GM19455 (cell line): Measurements from ENCODE around the gene FARS2.

ENCODE experiments used
- ATAC-seq: cut with Tn5 transposase; IDR thresholded peaks from one replicate; pipeline ENCODE4 v1.9.1; 2021; ENCODE audit not compliant: unreplicated experiment

Gene FARS2

DNA sequence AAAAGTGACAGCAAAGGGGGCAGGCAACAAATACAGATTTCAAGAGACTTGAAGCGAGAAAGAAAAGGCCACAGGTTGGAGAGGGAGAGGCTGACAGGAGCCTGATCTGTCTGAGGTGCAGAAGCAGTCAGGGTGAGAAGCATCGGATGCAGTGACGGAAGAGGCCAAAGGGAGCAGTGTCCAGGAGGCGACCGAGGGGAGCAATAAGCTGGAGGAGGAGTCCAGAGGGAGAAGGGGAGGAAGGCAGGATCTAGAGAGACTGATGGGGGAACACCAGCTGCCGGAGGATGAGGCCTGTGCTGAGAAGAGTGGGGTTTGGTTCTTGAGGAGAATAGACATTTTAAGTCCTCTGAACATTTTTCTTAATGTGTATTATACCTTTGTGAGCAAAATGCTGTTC is 23.8 kb downstream of the FARS2 start:
- no peak for ATAC-seq

DNA sequence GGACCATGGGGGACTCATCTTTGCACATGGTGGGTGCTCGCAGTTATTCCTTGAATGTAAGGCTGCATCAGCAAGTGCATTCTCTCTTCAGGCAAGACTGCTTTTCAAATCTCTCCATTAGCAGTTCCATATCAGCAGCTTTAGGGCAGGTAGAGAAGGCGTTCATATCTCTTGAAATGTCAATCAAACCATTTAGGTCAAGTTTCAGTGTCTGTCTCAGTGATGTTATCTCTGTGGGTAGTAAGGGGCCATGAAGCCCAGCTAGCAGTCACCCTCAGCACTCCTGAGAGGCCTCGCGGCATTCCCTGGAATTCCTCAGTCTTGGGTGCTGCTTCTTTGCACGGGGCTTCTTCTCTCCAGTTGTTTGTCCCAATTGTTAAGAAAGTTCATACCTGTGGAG is 24.2 kb downstream of the FARS2 start:
- ATAC-seq = no peak

GRCh38 chr6:5286780-5287179 is 25.5 kb downstream of the FARS2 start:
- ATAC-seq = no peak

- ATAC-seq = no peak
Observed at GRCh38 chr6:5287205-5287965, 26.1 kb downstream of the FARS2 start.

DNA sequence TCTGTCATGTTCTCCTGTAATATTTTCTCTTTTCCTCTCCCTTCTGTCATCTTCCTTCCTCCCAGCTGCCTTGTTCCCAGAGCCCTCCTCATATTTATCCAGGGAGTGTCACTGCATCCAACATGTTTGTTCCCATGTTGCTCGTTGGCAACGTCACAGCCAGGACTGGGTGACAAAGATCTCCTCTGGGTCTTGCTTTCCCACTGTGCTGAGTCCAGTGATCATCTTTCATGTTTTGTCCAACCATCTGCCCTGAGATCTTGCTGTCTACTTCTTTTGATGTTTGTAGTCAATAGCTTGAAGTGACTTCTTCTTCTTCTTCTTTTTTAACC is 26.6 kb downstream of the FARS2 start:
- no peak for ATAC-seq

GRCh38 chr6:5290097-5290496 is 28.8 kb downstream of the FARS2 start:
- ATAC-seq = no peak

DNA sequence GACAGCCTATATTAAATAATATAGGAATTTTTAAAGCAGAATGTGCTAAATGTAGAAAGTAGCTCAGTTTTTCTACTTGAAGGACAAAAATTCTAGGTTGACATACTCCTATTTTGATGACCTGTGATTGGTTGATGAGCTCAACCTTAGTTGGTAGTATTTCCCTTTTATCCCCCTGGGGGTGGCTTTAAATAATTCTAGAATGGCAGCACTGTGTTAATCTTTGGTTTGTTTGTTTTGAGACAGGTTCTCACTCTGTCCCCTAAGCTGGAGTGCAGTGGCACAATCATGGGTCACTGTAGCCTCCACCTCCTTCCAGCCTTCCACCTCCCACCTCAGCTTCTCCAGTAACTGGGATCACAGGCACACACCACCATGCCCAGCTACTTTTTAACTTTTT is 29.2 kb downstream of the FARS2 start:
- ATAC-seq = no peak

- no peak for ATAC-seq
Observed at GRCh38 chr6:5292154-5292553, 30.8 kb downstream of the FARS2 start.

GRCh38 chr6:5293692-5294091 is 32.4 kb downstream of the FARS2 start:
- no peak for ATAC-seq

DNA sequence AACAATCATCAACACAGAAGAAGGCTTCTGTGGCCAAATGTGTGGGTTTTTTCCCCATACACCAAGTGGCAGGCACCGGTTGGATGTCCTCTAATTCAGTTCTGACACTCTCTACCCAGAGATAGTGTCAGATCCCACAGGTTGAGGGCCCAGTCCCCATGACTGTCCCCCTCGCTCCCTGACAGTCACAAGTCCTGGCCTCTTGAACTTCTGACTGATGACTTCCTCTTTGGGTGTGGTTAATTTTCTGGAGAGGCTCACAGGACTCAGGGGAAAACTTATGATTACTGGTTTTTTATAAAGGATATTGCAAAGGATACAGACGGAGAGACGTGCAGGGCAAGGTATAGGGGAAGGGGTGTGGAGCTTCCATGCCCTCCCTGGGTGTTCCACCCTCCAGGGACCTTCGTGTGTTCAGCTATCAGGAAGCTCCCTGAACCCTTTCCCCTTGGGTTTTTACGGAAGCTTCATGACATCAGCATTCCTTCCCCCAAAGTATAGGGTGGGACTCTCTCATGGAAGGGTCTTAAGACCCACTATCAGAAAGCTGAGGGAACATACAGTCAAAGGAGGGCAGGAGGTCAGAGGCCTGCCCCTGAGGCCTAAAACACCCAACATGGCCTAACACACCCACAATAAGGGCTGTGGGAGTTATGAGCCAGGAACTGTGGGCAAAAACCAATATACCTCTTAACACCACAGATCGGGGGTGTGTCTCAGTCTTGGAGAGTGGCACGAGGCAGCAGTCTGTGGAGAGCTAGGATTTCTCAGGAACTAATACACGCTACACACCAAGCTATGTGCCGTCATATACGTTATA is 33.3 kb downstream of the FARS2 start:
- no peak for ATAC-seq

DNA sequence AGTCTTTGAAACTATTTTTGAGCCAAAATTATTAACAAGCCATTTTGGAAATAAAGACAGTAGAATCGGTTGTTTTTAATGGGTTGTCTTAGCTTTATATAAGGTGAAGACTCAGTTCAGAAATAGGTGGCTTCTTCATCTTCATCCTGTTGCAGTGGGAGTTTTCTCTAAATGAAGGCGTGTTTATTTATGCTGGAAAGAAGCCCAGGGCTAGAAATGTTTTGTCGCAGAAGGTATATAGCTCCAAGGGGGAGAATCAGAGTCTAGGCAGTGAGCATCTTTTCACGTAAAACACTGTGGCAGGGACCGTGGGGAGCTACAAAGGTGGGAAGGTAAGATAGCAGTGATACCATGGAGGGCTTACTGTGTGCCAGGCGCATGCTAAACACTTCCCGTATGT is 34.3 kb downstream of the FARS2 start:
- no peak for ATAC-seq

DNA sequence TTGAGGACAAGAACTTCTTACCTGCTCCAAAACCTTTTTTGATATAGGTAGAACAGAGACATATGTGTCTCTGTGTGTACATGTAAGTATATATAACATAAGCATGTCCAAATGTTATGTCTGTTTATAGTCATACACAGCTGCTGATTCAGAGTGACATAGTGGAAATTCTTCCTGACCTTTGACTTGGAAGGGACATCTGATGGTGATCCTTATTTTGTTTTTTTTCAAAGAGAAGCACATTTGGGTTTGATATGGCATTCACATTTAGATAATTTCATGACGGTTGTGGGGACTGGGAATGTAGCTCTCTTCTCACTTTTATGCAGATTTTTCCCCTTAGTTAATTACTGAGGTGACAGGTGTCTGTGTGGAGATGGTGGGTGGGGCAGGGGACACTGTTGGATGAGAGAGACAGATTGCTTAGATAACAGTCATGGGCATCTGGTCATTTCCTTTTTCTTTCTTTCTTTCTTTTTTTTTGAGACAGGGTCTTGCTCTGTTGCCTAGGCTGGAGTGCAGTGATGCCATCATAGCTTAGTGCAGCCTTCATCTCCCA is 39.0 kb downstream of the FARS2 start:
- ATAC-seq = no peak

DNA sequence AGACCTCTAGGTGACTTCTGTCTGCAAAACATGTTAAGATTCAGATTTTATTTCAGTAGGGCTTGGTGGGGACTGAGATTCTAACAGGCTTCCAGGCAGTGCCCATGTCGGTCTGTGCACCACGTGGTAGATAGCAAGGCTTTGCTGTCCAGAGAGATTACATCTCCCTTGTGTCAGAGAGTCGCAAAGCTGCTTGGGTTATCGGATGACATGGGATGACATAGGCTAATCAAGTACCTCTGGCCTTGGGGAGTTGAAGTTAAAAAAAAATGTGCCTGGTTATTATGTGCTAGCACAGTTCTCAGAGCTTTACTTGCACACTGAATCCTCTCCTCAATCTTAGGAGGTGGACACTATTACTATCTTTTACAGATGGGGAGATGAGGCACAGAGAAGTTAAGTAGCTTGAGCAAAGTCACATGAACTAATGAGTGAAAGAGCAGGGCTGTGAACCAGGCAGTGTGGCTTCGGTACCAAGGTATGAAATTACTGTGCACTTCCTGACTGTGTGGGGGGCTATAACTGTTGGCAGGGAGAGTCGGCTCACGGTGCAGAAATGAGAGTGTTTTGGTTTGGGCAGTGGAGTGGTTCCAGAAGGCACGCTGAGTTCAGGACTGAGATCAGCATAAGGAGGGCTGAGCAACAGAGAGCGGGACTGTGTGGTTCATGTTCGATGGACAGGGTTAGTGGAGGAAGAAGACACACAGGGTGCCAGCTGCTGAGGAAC is 41.1 kb downstream of the FARS2 start:
- peak; percentile 78 for ATAC-seq

GRCh38 chr6:5302995-5303622 is 41.8 kb downstream of the FARS2 start:
- ATAC-seq = peak; percentile 76

GRCh38 chr6:5303682-5304081 is 42.4 kb downstream of the FARS2 start:
- ATAC-seq = no peak

GRCh38 chr6:5305968-5306626 is 44.8 kb downstream of the FARS2 start:
- ATAC-seq = no peak

DNA sequence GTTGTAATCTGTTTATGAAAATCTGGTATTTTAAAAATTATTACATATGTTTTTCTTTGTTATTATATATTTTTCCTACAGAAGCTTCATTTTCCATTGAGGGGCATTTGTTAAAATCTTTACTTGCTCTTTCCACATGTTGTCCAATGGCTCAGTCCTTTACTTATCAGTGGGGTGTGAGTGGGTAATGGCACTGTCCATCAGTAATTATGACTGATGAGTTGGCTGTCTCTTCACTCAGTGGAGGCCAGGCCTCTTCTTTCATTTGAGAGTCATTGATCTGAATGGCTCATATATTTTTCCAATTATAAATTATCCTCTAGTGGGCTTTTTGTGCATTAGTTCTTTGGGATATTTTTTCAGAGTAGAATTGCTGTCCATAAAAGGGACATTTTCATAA is 45.7 kb downstream of the FARS2 start:
- no peak for ATAC-seq

- no peak for ATAC-seq
Observed at GRCh38 chr6:5308066-5308465, 46.8 kb downstream of the FARS2 start.

- ATAC-seq = no peak
Observed at GRCh38 chr6:5314191-5314865, 53.0 kb downstream of the FARS2 start.

DNA sequence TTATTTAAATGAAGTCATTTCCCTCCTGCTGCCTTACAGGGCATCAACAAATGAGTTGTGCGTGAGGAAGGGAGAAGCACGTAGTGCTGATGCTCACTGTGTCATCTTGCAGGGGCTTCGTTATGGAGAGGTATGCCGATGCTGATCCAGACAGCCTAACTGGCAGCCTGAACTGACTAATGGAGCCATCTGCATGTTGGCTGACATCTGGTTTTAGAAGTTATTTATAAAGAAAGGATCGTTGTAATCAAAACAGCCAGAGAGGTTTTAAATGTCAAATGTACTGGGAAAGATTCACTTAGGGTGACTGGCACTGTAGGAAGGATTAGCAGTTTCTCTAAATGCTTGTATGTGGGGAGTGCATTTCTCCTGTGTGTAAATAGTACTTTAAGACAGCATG is 54.6 kb downstream of the FARS2 start:
- ATAC-seq = no peak
